ENCODE data around the gene ADAM22.
"Not testable (repeated sequence)": the region's sequence is repeated elsewhere in the genome, so short reads cannot be mapped to it uniquely, and the experiment has no call there.

Gene ADAM22

GRCh38 chr7:88115258-88115796, 181.3 kb downstream of the ADAM22 start:
- DNase-seq: no peak

GRCh38 chr7:88115816-88116215, 181.8 kb downstream of the ADAM22 start:
- DNase-seq: no peak

GRCh38 chr7:88116235-88116795, 182.3 kb downstream of the ADAM22 start:
- no peak for DNase-seq

GRCh38 chr7:88117325-88117724, 183.3 kb downstream of the ADAM22 start:
- no peak for DNase-seq

- no peak for DNase-seq
Observed at GRCh38 chr7:88121335-88121734, 187.3 kb downstream of the ADAM22 start.

GRCh38 chr7:88127637-88128290, 193.7 kb downstream of the ADAM22 start:
- DNase-seq: no peak

- DNase-seq: no peak
Observed at GRCh38 chr7:88132725-88133124, 198.7 kb downstream of the ADAM22 start.

- no peak for DNase-seq
Observed at GRCh38 chr7:88140947-88141346, 206.9 kb downstream of the ADAM22 start.

GRCh38 chr7:88141479-88141878, 207.4 kb downstream of the ADAM22 start:
- DNase-seq: no peak

- DNase-seq: no peak
Observed at GRCh38 chr7:88141953-88142352, 207.9 kb downstream of the ADAM22 start.

GRCh38 chr7:88146616-88147015, 212.6 kb downstream of the ADAM22 start:
- DNase-seq: no peak

GRCh38 chr7:88147341-88147740, 213.3 kb downstream of the ADAM22 start:
- no peak for DNase-seq

GRCh38 chr7:88147949-88148348, 213.9 kb downstream of the ADAM22 start:
- no peak for DNase-seq

- no peak for DNase-seq
Observed at GRCh38 chr7:88150033-88150432, 216.0 kb downstream of the ADAM22 start.

- no peak for DNase-seq
Observed at GRCh38 chr7:88151119-88151790, 217.2 kb downstream of the ADAM22 start.

GRCh38 chr7:88153378-88153777, 219.3 kb downstream of the ADAM22 start:
- DNase-seq: no peak

- no peak for DNase-seq
Observed at GRCh38 chr7:88155756-88156155, 221.7 kb downstream of the ADAM22 start.

GRCh38 chr7:88156356-88156755, 222.3 kb downstream of the ADAM22 start:
- DNase-seq: no peak

- DNase-seq: not testable (repeated sequence)
Observed at GRCh38 chr7:88159741-88160140, 225.7 kb downstream of the ADAM22 start.

- no peak for DNase-seq
Observed at GRCh38 chr7:88165697-88166096, 231.6 kb downstream of the ADAM22 start.

- DNase-seq: no peak
Observed at GRCh38 chr7:88167223-88167622, 233.2 kb downstream of the ADAM22 start.

GRCh38 chr7:88167721-88168120, 233.7 kb downstream of the ADAM22 start:
- no peak for DNase-seq

- DNase-seq: peak; percentile 1
Observed at GRCh38 chr7:88169717-88170320, 235.8 kb downstream of the ADAM22 start.

GRCh38 chr7:88172842-88173241, 238.8 kb downstream of the ADAM22 start:
- no peak for DNase-seq

Measured in COR-L47 (cell line).